GM12801 (cell line): ENCODE data around the gene CSRNP3.

Source experiments
- TF ChIP-seq, protein P1 (sequence below): IDR thresholded peaks from one replicate; pipeline ENCODE4 v1.5.1; 2011; ENCODE audit warnings: control low read depth; ENCODE audit not compliant: insufficient read length; ENCODE audit errors: extremely low read depth

CSRNP3 gene

GRCh38 chr2:165536851-165537499, 67.5 kb downstream of the CSRNP3 start:
- TF ChIP-seq, protein P1, sequence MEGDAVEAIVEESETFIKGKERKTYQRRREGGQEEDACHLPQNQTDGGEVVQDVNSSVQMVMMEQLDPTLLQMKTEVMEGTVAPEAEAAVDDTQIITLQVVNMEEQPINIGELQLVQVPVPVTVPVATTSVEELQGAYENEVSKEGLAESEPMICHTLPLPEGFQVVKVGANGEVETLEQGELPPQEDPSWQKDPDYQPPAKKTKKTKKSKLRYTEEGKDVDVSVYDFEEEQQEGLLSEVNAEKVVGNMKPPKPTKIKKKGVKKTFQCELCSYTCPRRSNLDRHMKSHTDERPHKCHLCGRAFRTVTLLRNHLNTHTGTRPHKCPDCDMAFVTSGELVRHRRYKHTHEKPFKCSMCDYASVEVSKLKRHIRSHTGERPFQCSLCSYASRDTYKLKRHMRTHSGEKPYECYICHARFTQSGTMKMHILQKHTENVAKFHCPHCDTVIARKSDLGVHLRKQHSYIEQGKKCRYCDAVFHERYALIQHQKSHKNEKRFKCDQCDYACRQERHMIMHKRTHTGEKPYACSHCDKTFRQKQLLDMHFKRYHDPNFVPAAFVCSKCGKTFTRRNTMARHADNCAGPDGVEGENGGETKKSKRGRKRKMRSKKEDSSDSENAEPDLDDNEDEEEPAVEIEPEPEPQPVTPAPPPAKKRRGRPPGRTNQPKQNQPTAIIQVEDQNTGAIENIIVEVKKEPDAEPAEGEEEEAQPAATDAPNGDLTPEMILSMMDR: no peak

GRCh38 chr2:165539985-165540384, 70.5 kb downstream of the CSRNP3 start:
- TF ChIP-seq, protein P1: no peak

- TF ChIP-seq, protein P1: no peak
These were observed 75.4 kb downstream of the CSRNP3 start for GRCh38 chr2:165544897-165545296.

DNA sequence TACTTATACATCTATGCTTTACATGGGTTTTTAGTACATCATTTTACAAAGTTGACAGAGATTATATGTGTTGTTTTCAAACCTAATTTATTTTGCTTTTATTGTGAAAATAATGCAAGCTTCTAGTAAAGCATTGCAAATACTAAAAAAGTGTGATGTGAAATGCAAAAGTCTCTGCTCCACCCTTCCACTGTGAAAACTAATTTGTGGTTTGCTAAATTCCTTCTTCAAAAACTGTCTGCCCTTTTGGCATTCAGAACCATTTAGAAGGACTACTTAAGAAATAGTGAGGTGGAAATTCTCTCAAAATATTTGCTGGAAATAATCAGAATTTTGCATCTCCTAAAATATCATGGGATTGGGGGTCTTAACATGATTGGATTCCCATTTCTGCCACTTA, 78.4 kb downstream of the CSRNP3 start:
- TF ChIP-seq, protein P1: no peak

DNA sequence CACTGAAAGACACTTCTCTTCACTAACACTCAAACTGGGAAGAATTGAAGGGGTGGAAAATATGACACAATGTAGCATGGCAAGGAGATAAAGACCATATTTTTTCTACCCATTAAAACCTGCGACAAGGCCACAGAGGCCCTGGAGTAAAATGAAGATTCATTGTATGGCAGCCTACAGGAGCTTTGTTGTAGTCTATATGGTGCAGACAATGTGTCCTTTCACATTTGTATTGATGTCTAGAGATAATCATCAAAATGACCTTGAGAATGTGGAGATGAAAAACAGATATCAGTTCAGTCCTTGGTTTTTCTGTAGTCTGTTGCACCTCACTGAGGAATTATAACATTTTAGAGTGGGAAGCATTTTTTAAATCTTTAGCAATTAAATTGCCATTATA, 80.1 kb downstream of the CSRNP3 start:
- TF ChIP-seq, protein P1: no peak

DNA sequence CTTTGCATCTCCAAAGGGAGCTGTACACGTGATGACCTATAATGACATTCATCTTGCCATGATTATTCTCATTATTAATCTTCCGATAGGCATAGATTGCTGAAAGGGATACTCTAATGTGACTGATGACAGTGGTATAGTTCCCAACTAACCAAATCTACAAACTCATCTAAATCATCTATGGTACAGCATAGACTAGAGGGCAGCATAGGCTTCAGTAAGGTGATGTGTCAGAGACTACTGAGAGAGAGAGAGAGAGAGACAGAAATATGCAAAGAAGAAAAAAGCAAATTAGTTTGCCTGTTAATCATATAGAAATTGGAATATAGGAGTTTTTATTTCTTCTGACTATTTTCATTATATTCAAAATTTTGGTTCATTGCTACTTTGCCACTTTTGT, 89.3 kb downstream of the CSRNP3 start:
- TF ChIP-seq, protein P1: no peak

DNA sequence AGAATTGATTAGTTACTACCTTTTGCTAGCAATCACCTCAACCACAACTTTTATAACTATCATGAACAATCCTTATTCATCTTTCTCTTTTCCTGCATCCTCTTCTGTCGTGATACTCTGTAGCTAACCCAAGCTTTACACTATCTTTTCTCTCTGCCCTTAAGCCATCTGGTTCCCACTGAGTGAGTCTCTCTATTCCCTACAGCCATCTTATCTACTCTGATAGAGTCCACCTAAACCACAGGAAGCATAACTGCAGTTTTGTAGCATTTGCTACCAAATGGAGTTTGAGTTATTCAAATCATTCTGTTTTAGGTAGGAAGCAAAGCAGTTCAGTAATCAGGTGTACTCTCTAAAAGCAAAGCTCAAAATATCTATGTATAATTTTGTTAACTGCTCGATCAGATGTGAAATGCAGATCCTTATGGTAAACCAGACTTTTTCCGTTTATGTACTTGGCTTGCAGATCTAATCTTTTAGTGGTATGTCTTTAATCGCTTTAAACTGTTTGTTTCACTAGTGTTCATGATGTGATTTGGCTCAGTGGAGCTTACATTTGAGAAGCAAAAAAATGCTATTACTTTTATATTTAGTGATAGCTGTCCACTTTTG, 91.0 kb downstream of the CSRNP3 start:
- TF ChIP-seq, protein P1: no peak
